Measurements from ENCODE around the gene H1-8. TPM values are rescaled to one million over a fixed set of nuclear protein-coding genes. Genes with fewer than 3 reads are reported as not detected.
"Not testable (repeated sequence)": the region's sequence is repeated elsewhere in the genome, so short reads cannot be mapped to it uniquely, and the experiment has no call there.

Gene H1-8
- total RNA-seq, 1 donor from 2014 or later, result not detected

- no peak overlapping the region for H3K4me3 ChIP-seq (ENCODE audit: low read depth, low read length)
- no peak for TF ChIP-seq CTCF (conservative IDR thresholded peaks at IDR 0.05; ENCODE audit: low read depth, low read length)
These were observed 30.4 kb upstream of the H1-8 start for GRCh38 chr3:129512595-129512994.

GRCh38 chr3:129513705-129514104 is 29.3 kb upstream of the H1-8 start:
- H3K4me3 ChIP-seq (ENCODE audit: low read depth, low read length), result no peak overlapping the region
- no peak for TF ChIP-seq CTCF (conservative IDR thresholded peaks at IDR 0.05; ENCODE audit: low read depth, low read length)
- no peak for DNase-seq (ENCODE audit: low read depth)

More at GRCh38 chr3:129512595-129512994, 30.4 kb upstream of the H1-8 start:
- DNase-seq (ENCODE audit: low read depth), result no peak

- no peak overlapping the region for H3K4me3 ChIP-seq (ENCODE audit: low read depth, low read length)
- TF ChIP-seq CTCF (conservative IDR thresholded peaks at IDR 0.05; ENCODE audit: low read depth, low read length), result no peak
- no peak for DNase-seq (ENCODE audit: low read depth)
These were observed 28.9 kb upstream of the H1-8 start for GRCh38 chr3:129514110-129514509.

- H3K4me3 ChIP-seq (ENCODE audit: low read depth, low read length), result no peak overlapping the region
- TF ChIP-seq CTCF (conservative IDR thresholded peaks at IDR 0.05; ENCODE audit: low read depth, low read length), result no peak
These were observed 28.4 kb upstream of the H1-8 start for GRCh38 chr3:129514563-129514962.

GRCh38 chr3:129515108-129515820 is 27.7 kb upstream of the H1-8 start:
- H3K4me3 ChIP-seq (ENCODE audit: low read depth, low read length); DNase-seq (ENCODE audit: low read depth): not testable (repeated sequence)

More at GRCh38 chr3:129514563-129514962, 28.4 kb upstream of the H1-8 start:
- no peak for DNase-seq (ENCODE audit: low read depth)

GRCh38 chr3:129515821-129516432 is 27.0 kb upstream of the H1-8 start:
- not testable (repeated sequence) for H3K4me3 ChIP-seq (ENCODE audit: low read depth, low read length); DNase-seq (ENCODE audit: low read depth)

- no peak for TF ChIP-seq CTCF (conservative IDR thresholded peaks at IDR 0.05; ENCODE audit: low read depth, low read length)
- H3K4me3 ChIP-seq (ENCODE audit: low read depth, low read length), result no peak overlapping the region
- no peak for DNase-seq (ENCODE audit: low read depth)
These were observed 25.5 kb upstream of the H1-8 start for GRCh38 chr3:129517516-129517915.

- TF ChIP-seq CTCF (conservative IDR thresholded peaks at IDR 0.05; ENCODE audit: low read depth, low read length), result no peak
- H3K4me3 ChIP-seq (ENCODE audit: low read depth, low read length), result no peak overlapping the region
- no peak for DNase-seq (ENCODE audit: low read depth)
These were observed 24.9 kb upstream of the H1-8 start for GRCh38 chr3:129518038-129518561.

Data from epithelial cell of proximal tubule (primary cell).